HEK293 (cell line): ENCODE results near the gene COQ7.

Experiments used
- ELK4 ChIP-seq: IDR thresholded peaks from 2 replicates; pipeline ENCODE4 v1.6.1; 2011; ENCODE audit warnings: mild to moderate bottlenecking, low read depth, low read length, borderline replicate concordance
- KLF16 ChIP-seq: fragments of 450-650 bp; formaldehyde crosslinking; IDR thresholded peaks from 2 replicates; pipeline ENCODE4 v1.5.1; 2017; ENCODE audit warnings: missing biosample characterization, missing genetic modification characterization
- SP3 ChIP-seq: fragments of 450-650 bp; formaldehyde crosslinking; IDR thresholded peaks from 2 replicates; pipeline ENCODE4 v1.5.1; 2016; ENCODE audit warnings: missing biosample characterization, missing genetic modification characterization
- ZBTB11 ChIP-seq: fragments of 450-650 bp; formaldehyde crosslinking; conservative IDR thresholded peaks from 2 replicates; pipeline ENCODE4 v1.5.1; 2016; ENCODE audit warnings: low read depth, missing biosample characterization, missing genetic modification characterization
- ZBTB17 ChIP-seq: fragments of 450-650 bp; formaldehyde crosslinking; IDR thresholded peaks from 2 replicates; pipeline ENCODE4 v1.5.1; 2016; ENCODE audit warnings: missing biosample characterization, missing genetic modification characterization
- ZBTB20 ChIP-seq: fragments of 450-650 bp; formaldehyde crosslinking; IDR thresholded peaks from 2 replicates; pipeline ENCODE4 v1.5.1; 2016; ENCODE audit warnings: missing biosample characterization, missing genetic modification characterization
- ZBTB6 ChIP-seq: fragments of 450-650 bp; formaldehyde crosslinking; IDR thresholded peaks from 2 replicates; pipeline ENCODE4 v1.5.1; 2017; ENCODE audit warnings: missing biosample characterization, missing genetic modification characterization
- ZNF114 ChIP-seq: fragments of 450-650 bp; formaldehyde crosslinking; IDR thresholded peaks from 2 replicates; pipeline ENCODE4 v1.5.0; 2017; ENCODE audit warnings: missing biosample characterization, missing genetic modification characterization
- ZNF148 ChIP-seq: fragments of 450-650 bp; formaldehyde crosslinking; IDR thresholded peaks from 2 replicates; pipeline ENCODE4 v1.5.0; 2017; ENCODE audit warnings: missing biosample characterization, missing genetic modification characterization, borderline replicate concordance
- ZNF302 ChIP-seq: fragments of 450-650 bp; formaldehyde crosslinking; IDR thresholded peaks from 2 replicates; pipeline ENCODE4 v1.5.1; 2016; ENCODE audit warnings: missing biosample characterization, missing genetic modification characterization, low read depth
- ZNF362 ChIP-seq: fragments of 450-650 bp; formaldehyde crosslinking; IDR thresholded peaks from 2 replicates; pipeline ENCODE4 v1.5.1; 2016; ENCODE audit warnings: missing biosample characterization, missing genetic modification characterization
- ZNF513 ChIP-seq: fragments of 450-650 bp; IDR thresholded peaks from 2 replicates; pipeline ENCODE4 v1.5.1; 2018; ENCODE audit warnings: missing biosample characterization, missing genetic modification characterization
- ZNF518A ChIP-seq: fragments of 450-650 bp; formaldehyde crosslinking; conservative IDR thresholded peaks from 2 replicates; pipeline ENCODE4 v1.5.1; 2016; ENCODE audit warnings: low read depth, missing biosample characterization, missing genetic modification characterization
- ZNF768 ChIP-seq: fragments of 450-650 bp; formaldehyde crosslinking; IDR thresholded peaks from 2 replicates; pipeline ENCODE4 v1.5.1; 2018; ENCODE audit warnings: missing biosample characterization, mild to moderate bottlenecking, missing genetic modification characterization
- ZSCAN4 ChIP-seq: fragments of 450-650 bp; formaldehyde crosslinking; IDR thresholded peaks from 2 replicates; pipeline ENCODE4 v1.5.1; 2017; ENCODE audit warnings: missing biosample characterization, missing genetic modification characterization

COQ7 gene

GRCh38 chr16:19113577-19114358, 46.4 kb downstream of the COQ7 start, which contains the start of gene ITPRIPL2 (continued):
- TF ChIP-seq ZNF148 (tag by site-specific recombination) (no peak), KLF16 (tag by site-specific recombination) (peak; percentile 82; the same call in 1 of the 2 replicates), ZNF518A (tag by site-specific recombination) (no peak), ZNF513 (tag by site-specific recombination) (no peak), ELK4 (no peak), ZNF114 (no peak), ZBTB11 (tag by site-specific recombination) (0 out of 2 replicates have a peak, but pooled peaks have one; percentile 20), ZNF362 (tag by site-specific recombination) (no peak), ZBTB17 (tag by site-specific recombination) (peak; percentile 43), SP3 (peak; percentile 83), ZBTB20 (tag by site-specific recombination) (peak; percentile 92), ZSCAN4 (no peak), ZBTB6 (tag by site-specific recombination) (0 out of 2 replicates have a peak, but pooled peaks have one; percentile 33), ZNF302 (tag by site-specific recombination) (no peak), ZNF768 (tag by site-specific recombination) (no peak)
- TF ChIP-seq, all 188 proteins: peak for 41
